Uterine smooth muscle cell (primary cell): ENCODE measurements around the gene OR51A4. TPM values are rescaled to one million over a fixed set of nuclear protein-coding genes. Genes with fewer than 3 reads are reported as not detected.

Source experiments
- total RNA-seq: library from RNA; depleted of rRNA; stranded (reverse); fragments of >200 nt; gene quantifications from 2 replicates; pipeline ENCODE4 v1.2.3, GENCODE V29; 2014

The OR51A4 gene, protein sequence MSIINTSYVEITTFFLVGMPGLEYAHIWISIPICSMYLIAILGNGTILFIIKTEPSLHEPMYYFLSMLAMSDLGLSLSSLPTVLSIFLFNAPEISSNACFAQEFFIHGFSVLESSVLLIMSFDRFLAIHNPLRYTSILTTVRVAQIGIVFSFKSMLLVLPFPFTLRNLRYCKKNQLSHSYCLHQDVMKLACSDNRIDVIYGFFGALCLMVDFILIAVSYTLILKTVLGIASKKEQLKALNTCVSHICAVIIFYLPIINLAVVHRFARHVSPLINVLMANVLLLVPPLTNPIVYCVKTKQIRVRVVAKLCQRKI
- total RNA-seq = not detected in 2 replicates

DNA sequence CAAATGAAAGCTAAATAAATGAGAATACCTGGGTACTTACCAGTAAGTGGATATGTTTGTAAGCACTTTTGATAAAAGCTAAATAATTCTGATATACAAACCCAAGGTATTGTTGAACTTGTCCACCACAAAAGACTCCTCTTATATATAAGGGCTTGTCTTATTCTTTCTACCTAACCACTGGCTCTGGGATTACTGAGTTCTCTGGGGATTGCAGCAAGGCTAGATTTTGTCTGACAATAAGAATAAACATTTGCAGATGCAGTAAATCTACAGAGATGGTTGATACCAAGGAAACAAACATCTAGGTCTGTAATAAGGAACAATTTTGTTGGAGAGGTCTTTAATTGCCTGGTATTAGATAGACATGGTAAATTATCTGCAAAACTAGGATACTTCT is at the start of gene OR51A4:
OR51A4 (minus strand) TSS at position 101 of the 400 bp plus-strand sequence. CDS start 505 bp downstream, outside the sequence.

DNA sequence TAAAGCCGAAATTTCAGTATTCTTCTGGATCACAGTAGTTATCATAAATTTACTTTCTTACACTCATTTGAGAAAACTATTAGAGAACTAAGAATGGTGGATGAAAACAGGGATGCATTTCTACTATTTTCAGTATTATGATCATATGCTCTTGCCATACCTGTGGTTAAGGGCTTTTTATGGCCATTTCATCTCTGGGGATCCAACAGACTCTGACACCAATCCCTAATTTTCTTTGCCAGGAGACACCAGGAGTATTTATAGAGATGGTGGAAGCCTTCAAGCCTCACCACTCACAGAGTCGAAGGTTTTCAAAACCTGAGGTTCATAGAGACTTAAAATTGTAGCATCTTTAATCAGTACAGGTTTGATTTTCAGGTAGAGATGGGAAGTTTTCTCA is 47.1 kb upstream of the OR51A4 start, which contains the start of gene OR51L1:
OR51L1 (plus strand) TSS at position 301 of the 400 bp plus-strand sequence. CDS start 4,132 bp downstream, outside the sequence.

DNA sequence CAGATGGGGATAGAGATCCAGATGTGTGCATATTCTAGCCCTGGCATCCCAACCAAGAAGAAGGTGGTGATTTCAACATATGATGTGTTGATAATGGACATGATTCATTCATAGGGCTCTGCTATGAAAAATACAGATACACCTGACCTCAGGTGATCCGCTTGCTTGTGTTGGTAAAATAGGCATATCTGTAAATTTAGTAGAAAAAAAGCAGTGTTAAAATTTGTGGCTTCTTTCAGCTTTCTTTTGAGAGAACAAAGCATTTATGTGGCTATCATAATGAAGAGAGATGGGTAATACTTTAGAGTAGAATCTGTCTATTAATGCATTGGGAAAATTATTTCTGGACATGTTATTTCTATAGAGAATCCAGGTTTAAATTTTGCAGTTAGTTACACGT is 8.2 kb upstream of the OR51A4 start, which contains the start of gene OR51A2:
OR51A2 (minus strand) TSS at position 101 of the 400 bp plus-strand sequence; CDS start at position 101, 0 bp downstream.

DNA sequence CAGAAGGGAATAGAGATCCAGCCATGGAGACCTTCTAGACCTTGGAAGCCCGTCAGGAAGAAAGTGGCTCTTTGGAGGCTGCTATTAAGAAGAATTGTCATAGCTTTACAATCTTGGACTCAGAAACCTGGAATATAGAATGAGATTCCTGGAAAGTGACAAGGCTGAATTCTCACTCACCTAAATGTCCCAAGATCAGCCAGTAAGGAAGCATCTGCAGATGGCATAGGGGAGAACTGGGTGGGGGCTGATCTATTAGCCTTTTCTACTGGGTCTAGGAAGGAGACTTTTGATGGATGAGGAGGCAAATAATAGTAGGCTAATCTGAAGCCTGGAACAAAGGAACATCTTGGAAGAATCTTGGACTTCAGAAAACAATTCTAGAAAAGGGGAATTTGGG is 23.2 kb downstream of the OR51A4 start, which contains the start of gene OR51G1:
OR51G1 (minus strand) TSS at position 101 of the 400 bp plus-strand sequence; CDS start at position 101, 0 bp downstream.

DNA sequence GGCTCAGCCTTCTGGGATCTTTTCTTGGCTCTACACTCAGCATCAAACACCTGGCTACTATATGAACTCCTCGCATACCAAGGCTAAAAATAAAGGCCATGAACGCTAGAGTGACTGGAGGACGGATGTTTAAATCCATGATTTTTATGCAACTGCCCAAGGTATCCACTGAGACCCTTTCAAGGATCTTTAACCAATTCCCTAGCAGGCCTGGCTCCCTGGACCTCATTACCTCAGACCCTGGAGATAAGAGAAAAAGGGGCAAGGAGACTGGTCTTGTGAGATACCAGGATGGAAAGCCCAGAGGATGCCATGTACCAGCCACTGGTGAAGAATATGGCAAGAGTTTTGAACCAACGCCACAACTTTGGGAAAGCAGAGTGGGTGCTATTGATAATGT is 28.2 kb downstream of the OR51A4 start, which contains the start of gene OR51G2:
OR51G2 (minus strand) TSS at position 101 of the 400 bp plus-strand sequence. CDS start 3,687 bp downstream, outside the sequence.

DNA sequence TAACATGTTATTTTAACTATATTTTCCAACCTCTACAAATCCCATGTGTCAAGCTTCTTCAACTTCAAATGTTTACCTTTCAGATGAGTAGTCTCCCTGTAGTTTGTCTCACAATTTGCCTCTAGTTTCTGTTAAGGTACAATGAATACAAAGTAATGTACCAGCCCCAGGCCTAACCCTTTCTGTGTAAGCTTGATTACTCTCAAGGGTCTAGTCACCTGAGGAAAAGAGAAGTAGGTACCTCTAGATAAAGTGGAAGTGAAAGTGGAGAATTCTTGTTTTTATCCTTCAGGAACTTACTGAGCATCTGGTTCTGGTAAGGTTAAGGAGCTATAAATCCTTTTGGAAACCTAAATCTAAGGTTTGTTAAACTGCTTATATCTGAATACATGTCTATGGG is 43.9 kb downstream of the OR51A4 start, which contains the start of gene OR51A7:
OR51A7 (plus strand) TSS at position 300 of the 400 bp plus-strand sequence. CDS start 3,587 bp downstream, outside the sequence.

Other genes starting within 250 kb of the OR51A4 start
- gene OR51E2, start 249.8 kb downstream of the OR51A4 start, total RNA-seq = under 0.01 and 0.11 TPM in 2 replicates
- gene MMP26, start 242.8 kb downstream of the OR51A4 start, total RNA-seq = not detected in 2 replicates
- not detected in 2 replicates for gene OR51F1, start 177.7 kb downstream of the OR51A4 start, total RNA-seq
- gene OR52R1, start 143.2 kb downstream of the OR51A4 start, total RNA-seq = not detected in 2 replicates
- not detected in 2 replicates for gene OR51F2, start 126.3 kb downstream of the OR51A4 start, total RNA-seq
- gene OR51S1, start 98.4 kb downstream of the OR51A4 start, total RNA-seq = not detected in 2 replicates
- gene OR51T1, start 65.7 kb downstream of the OR51A4 start, total RNA-seq = not detected in 2 replicates
- gene OR51A7, start 43.8 kb downstream of the OR51A4 start, total RNA-seq = not detected in 2 replicates
- gene OR51G2, start 28.3 kb downstream of the OR51A4 start, total RNA-seq = not detected in 2 replicates
- not detected in 2 replicates for gene OR51G1, start 23.3 kb downstream of the OR51A4 start, total RNA-seq
- gene OR51A2, start 8.1 kb upstream of the OR51A4 start, total RNA-seq = not detected in 2 replicates
- 0.12 TPM in 1 of 2 replicates, not detected in the other for gene OR51L1, start 47.2 kb upstream of the OR51A4 start, total RNA-seq
- not detected in 2 replicates for gene OR52J3, start 98.9 kb upstream of the OR51A4 start, total RNA-seq
- gene OR52E2, start 112.0 kb upstream of the OR51A4 start, total RNA-seq = not detected in 2 replicates
- gene OR52E1, start 122.0 kb upstream of the OR51A4 start, total RNA-seq = not detected in 2 replicates
- not detected in 2 replicates for gene OR52A5, start 190.8 kb upstream of the OR51A4 start, total RNA-seq
- not detected in 2 replicates for gene OR52A1, start 207.2 kb upstream of the OR51A4 start, total RNA-seq